HS-27A (cell line): Measurements from ENCODE around the gene FLT4.

Experiments
- DNase-seq: peaks from one replicate; pipeline ENCODE4 v3.0.0-alpha.2; 2012; ENCODE audit warnings: low read depth, missing footprints

Gene FLT4

DNA sequence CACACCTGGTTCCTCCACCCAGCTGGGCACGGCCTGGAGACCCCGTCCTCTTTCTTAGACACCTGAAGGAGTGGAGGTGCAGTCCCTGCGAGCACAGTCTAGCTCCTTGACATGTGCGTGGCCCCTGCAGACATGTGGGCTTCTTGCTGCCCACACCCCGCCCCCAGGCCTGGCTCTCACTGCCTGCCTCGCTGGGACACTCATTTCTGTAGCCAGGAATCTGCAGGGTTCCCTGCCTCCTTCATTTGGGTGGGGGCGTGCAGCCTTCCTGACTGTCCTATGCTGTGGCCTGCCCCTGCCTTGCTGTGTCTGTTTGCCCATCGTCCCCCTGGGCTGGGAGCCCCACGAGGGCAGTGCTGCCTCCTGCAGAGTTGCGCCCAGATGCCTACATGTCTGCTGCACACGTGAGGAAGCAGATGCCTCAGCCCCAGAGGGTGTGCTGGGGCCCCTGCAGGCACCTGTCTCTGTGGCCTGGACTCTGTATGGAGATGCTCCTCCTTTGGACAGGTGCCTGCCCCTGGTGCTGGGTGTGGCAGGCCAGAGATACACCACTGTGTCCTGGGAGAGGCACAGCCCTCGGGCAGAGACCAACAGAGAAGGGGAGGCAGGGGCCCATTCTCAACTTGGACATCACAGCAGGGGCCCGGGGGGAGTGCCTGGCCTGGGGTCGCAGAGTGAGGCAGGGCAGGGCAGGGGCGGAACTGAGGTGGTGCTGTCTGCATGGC is 22.6 kb downstream of the FLT4 start:
- DNase-seq = no peak

GRCh38 chr5:180625791-180626660 is 23.4 kb downstream of the FLT4 start:
- no peak for DNase-seq

- no peak for DNase-seq
Measured at GRCh38 chr5:180625125-180625790, 24.1 kb downstream of the FLT4 start.

- no peak for DNase-seq
Measured at GRCh38 chr5:180624587-180624986, 24.8 kb downstream of the FLT4 start.

GRCh38 chr5:180623844-180624243 is 25.6 kb downstream of the FLT4 start:
- no peak for DNase-seq

- DNase-seq = no peak
Measured at GRCh38 chr5:180623411-180623834, 26.0 kb downstream of the FLT4 start.

- DNase-seq = no peak
Measured at GRCh38 chr5:180622910-180623309, 26.5 kb downstream of the FLT4 start.

DNA sequence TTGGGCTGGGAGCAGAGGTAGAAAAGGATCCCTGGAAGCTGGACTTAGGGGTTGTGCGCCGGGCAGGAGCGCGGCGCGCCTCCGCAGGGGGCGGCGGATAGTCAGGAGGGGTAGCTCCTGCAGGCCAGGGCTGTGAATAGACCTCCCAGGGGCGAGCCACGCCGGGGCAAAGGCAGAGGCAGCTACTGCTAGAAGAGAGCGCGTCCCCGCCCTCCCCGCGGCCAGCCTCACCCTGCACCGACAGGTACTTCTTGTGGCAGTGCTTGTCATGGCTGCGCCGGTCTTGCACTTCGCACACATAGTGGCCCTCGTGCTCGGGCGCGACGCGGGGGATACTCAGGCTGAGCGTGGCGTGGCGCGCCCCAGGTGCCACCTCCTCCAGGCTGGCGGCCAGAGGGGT is 28.1 kb downstream of the FLT4 start:
- no peak for DNase-seq

DNA sequence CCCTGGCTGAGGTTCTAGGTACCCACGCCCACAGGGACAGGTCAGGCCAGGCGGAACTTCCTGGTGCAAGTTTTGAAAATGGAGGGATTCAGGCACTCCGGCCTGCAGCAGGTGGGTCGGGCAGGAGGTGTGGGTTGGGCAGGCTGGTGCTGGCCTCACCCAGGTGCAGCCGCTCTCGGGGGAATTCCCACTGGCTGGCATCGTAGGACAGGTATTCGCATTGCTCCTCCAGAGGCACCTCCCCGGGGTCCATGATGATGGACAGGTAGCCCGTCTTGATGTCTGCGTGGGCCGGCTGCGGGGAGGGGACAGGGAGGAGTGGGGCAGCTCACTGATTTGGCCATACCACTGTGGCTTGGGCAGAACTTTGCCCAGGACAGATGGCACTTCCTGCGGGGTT is 29.4 kb downstream of the FLT4 start:
- DNase-seq = no peak

DNA sequence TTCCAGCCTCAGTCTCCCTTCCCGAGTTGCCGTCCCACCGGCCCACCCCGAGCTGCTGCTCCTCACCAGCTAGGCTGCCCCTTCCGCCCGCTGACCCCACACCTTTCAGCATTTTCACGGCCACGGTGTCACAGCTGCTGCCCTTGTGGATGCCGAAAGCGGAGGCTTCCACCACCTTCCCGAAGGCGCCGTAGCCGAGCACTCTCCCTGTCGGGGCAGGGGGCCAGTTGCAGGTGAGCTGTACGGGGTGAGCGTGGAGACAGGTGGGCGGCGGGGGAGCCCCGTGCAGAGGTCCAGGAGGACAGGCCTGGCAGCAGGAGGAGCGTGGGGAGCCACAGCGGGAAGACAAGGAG is 29.9 kb downstream of the FLT4 start:
- no peak for DNase-seq

GRCh38 chr5:180618829-180619562 is 30.4 kb downstream of the FLT4 start:
- DNase-seq = no peak

- DNase-seq = no peak
Measured at GRCh38 chr5:180618487-180618828, 30.9 kb downstream of the FLT4 start.

DNA sequence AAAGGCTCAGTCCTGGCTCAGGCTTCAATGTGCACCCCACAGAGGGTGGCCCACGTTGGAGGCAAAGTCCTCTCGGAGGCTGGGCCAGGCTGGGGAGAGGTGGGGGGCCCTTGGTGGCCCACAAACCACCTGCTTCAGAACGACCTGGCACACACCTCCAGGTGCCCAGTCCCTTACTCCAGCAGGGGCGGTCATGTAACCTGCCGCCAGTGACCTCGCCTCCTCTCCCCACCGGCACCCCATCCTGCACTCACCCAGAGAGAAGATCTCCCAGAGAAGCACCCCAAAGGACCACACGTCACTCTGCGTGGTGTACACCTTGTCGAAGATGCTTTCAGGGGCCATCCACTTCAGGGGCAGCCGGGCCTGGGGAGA is 35.6 kb downstream of the FLT4 start:
- no peak for DNase-seq

- no peak for DNase-seq
Measured at GRCh38 chr5:180613188-180613813, 36.1 kb downstream of the FLT4 start.

GRCh38 chr5:180612683-180613082 is 36.7 kb downstream of the FLT4 start:
- no peak for DNase-seq

DNA sequence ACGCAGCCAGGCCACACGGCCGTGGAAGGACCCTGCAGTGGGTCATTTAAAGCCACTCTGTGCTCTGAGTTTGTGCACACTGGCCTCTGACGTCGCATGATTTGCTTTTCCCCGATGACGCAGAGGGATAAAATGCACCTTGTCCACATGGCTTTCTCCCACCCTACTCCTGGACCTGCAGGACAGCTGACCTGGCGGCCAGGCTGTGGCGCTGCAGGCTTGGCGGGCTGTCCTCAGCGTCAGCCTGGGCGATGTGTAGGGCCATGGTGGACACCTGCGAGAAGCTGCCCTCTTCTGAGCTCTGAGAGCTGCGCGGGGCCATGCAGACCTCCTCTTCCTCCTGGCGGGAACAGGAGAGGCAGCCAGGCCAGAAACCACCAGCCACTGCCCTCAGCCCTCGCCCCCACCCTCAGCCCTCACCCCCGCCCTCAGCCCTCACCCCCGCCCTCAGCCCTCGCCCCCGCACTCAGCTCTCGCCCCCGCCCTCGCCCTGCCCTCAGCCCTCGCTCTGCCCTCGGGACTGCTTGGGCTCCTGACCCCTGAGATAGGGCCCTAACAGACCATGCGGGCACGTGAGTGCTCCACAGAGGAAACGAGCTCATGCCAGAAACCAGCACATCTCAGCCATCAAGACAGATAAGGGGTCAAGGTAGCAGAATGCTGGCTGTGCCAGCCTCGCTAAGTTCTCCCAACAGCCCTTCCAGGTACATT is 38.1 kb downstream of the FLT4 start:
- no peak for DNase-seq

DNA sequence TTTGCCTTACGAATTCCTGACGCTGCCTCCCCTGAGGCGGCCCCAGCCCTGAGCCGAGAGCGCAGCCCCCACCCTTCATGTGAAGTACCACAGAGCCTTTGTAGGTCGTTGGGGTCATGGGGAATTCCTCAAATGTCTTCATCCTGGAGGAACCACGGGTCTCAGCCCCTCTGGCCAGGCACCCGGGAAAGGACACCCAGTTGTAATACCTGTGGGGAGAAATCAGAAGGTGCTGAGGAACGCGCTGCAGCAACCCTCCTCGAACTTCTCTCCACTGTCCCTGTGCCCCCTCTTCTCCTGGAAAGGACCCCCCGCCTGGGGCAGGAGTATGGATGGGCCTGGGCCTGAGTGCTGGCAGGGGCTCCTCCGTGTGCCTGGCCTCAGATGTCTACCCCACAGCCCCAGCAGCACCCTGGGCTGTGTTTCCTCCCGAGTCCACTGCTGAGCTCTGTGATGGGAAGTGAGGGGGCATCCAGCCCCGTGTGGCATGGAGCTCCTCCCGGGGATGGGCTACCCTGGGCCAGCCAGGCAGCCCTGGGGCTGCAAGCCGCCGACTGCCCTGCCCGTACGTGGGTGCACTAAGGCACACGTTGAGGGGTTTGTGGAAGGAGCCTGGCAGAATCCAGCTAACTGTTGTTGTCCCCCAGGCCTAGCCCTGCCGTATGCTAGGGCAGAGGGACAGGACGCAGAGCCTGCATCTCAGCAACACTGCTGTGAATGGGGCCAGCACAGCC is 39.4 kb downstream of the FLT4 start:
- no peak for DNase-seq

GRCh38 chr5:180609386-180609785 is 40.0 kb downstream of the FLT4 start:
- DNase-seq = no peak

DNA sequence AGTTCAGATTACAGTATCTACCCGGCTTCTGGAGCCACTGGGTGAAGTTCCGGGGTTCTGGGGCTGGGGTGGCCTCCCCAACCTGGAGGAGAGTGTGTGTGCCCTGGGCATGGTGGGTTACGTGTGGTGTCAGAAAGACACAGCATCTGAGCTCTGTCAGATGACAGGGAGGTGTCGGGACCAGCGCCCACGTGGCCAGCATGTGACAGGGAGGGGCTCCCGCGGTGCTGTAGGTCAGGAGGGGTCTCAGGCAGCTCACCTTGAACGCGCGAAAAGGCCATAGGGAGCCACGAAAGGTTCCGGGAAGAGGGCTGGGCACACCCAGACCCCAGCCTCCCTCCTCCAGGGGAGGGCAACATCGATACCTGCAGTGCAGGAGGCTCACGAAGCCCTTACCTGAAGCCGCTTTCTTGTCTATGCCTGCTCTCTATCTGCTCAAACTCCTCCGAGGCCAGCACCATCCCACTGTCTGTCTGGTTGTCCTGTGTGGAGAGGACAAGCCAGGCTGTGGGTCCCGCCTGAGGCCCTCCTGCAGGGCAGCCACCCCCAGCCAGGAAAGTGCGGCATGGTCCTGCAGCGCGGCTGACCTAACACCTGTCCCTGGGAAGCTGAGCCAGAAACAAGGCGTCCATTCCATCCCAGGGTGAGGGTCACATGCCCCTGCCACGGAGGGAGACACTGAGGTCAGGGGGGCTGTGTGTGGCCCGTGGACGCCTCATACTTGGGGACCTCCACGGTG is 40.7 kb downstream of the FLT4 start:
- no peak for DNase-seq
